ENCODE data around the gene JPH2.

Gene JPH2

GRCh38 chr20:44074252-44075151 lies 112.5 kb downstream of the JPH2 start:
- H3K27ac ChIP-seq (ENCODE audit: low read length) = peak overlapping the region; percentile 41
- H3K4me1 ChIP-seq (ENCODE audit: control insufficient read depth, insufficient read depth, low read length) = peaks cover 4% of the 10 kb centered on the region

DNA sequence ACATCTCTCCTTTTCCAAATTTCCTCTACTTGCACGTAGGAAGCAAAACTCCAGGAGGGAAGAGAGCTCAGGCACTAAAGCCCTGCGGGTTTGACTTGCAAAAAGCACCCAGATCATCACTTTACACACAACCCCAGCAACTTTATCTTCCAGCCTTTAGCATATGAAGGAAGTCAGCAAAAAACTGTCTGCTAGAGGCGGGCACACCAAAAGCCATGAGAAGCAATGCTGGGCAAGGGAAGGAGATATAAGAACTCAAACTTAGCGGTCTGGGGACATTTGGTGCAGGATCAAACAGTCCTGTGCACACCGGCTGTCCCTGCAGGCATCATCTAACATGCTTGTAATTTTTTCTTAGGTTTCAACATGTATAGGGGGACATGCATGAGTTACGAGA lies 113.3 kb downstream of the JPH2 start:
- Histone ChIP-seq H3K4me1 (ENCODE audit: control insufficient read depth, insufficient read depth, low read length) (peaks cover 4% of the 10 kb centered on the region), H3K4me3 (ENCODE audit: low read length in 2 of 2) (no peak overlapping the region), H3K27me3 (ENCODE audit: control insufficient read depth in 1 of 2, insufficient read depth in 2 of 2, low read length in 2 of 2) (no peaks in the 10 kb centered on the region), H3K36me3 (ENCODE audit: control insufficient read depth in 2 of 2, insufficient read depth in 2 of 2, low read length in 2 of 2) (no peaks in the 10 kb centered on the region), H3K9ac (ENCODE audit: low read length in 2 of 2) (no peak overlapping the region), H3K9me3 (ENCODE audit: control insufficient read depth in 2 of 2, low read length in 2 of 2) (no peaks in the 10 kb centered on the region), H3K27ac (ENCODE audit: low read length) (no peak overlapping the region)

More at GRCh38 chr20:44074252-44075151, 112.5 kb downstream of the JPH2 start:
- no peaks in the 10 kb centered on the region for H3K27me3 ChIP-seq (ENCODE audit: control insufficient read depth in 1 of 2, insufficient read depth in 2 of 2, low read length in 2 of 2)
- H3K9me3 ChIP-seq (ENCODE audit: control insufficient read depth in 2 of 2, low read length in 2 of 2) = no peaks in the 10 kb centered on the region
- H3K9ac ChIP-seq (ENCODE audit: low read length in 2 of 2) = no peak overlapping the region
- H3K4me3 ChIP-seq (ENCODE audit: low read length in 2 of 2) = no peak overlapping the region
- no peaks in the 10 kb centered on the region for H3K36me3 ChIP-seq (ENCODE audit: control insufficient read depth in 2 of 2, insufficient read depth in 2 of 2, low read length in 2 of 2)

GRCh38 chr20:44073011-44073674 lies 113.8 kb downstream of the JPH2 start:
- Histone ChIP-seq H3K27ac (ENCODE audit: low read length) (no peak overlapping the region), H3K27me3 (ENCODE audit: control insufficient read depth in 1 of 2, insufficient read depth in 2 of 2, low read length in 2 of 2) (no peaks in the 10 kb centered on the region), H3K9me3 (ENCODE audit: control insufficient read depth in 2 of 2, low read length in 2 of 2) (no peaks in the 10 kb centered on the region), H3K4me3 (ENCODE audit: low read length in 2 of 2) (no peak overlapping the region), H3K9ac (ENCODE audit: low read length in 2 of 2) (no peak overlapping the region), H3K36me3 (ENCODE audit: control insufficient read depth in 2 of 2, insufficient read depth in 2 of 2, low read length in 2 of 2) (no peaks in the 10 kb centered on the region), H3K4me1 (ENCODE audit: control insufficient read depth, insufficient read depth, low read length) (peaks cover 4% of the 10 kb centered on the region)

DNA sequence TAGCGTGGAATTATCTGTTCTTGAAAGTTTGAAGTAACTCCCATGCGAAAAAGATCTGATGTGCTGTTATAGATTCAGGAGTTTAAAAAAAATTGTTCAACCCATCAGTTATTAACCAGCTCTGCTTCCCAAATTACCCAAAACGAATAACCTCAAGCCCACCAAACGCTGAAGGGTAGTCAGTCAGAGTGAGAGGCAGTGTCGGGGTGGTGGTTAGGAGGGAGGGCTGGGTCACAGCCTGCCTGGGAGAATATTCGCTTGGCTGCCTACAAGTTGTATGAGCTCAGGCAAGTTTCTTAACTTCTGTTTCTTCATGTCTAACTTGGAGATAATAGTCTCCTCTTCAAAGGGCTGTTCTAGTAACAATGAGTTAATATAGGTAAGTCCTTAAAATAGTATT lies 114.6 kb downstream of the JPH2 start:
- no peak overlapping the region for H3K9ac ChIP-seq (ENCODE audit: low read length in 2 of 2)
- H3K4me3 ChIP-seq (ENCODE audit: low read length in 2 of 2) = no peak overlapping the region
- H3K4me1 ChIP-seq (ENCODE audit: control insufficient read depth, insufficient read depth, low read length) = peaks cover 4% of the 10 kb centered on the region
- no peak overlapping the region for H3K27ac ChIP-seq (ENCODE audit: low read length)
- H3K36me3 ChIP-seq (ENCODE audit: control insufficient read depth in 2 of 2, insufficient read depth in 2 of 2, low read length in 2 of 2) = no peaks in the 10 kb centered on the region
- H3K27me3 ChIP-seq (ENCODE audit: control insufficient read depth in 1 of 2, insufficient read depth in 2 of 2, low read length in 2 of 2) = no peaks in the 10 kb centered on the region
- H3K9me3 ChIP-seq (ENCODE audit: control insufficient read depth in 2 of 2, low read length in 2 of 2) = no peaks in the 10 kb centered on the region

DNA sequence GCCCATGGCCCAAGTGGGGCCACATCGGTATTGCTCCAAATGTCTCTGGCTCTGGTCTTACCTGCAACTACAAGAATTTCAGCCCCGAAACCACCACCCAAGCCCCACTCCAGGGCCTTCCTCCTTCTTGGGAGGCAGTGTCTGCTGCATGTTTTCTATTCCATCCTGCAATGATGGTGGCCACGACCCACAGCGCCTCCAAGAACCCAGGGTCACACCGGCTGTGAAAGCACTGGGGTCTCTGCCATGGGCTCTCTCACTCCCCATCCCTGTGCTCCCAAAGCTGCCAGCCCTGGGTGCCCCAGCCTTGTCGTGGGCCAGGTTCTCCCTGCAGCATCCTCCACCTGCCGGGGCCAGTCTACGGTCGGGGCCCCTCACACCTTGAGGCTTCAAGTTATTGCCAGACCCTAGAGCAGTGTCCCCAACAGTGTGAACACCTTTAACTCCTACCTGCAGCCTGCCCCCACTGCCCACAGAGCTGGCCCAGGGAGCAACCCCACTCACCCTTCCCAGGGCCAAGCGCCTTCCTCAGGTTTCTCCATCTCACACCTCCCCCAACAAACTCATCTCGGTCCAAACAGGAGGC lies 115.4 kb downstream of the JPH2 start:
- Histone ChIP-seq H3K9me3 (ENCODE audit: control insufficient read depth in 2 of 2, low read length in 2 of 2) (no peaks in the 10 kb centered on the region), H3K9ac (ENCODE audit: low read length in 2 of 2) (no peak overlapping the region), H3K27ac (ENCODE audit: low read length) (no peak overlapping the region), H3K4me3 (ENCODE audit: low read length in 2 of 2) (no peak overlapping the region), H3K27me3 (ENCODE audit: control insufficient read depth in 1 of 2, insufficient read depth in 2 of 2, low read length in 2 of 2) (no peaks in the 10 kb centered on the region), H3K36me3 (ENCODE audit: control insufficient read depth in 2 of 2, insufficient read depth in 2 of 2, low read length in 2 of 2) (no peaks in the 10 kb centered on the region), H3K4me1 (ENCODE audit: control insufficient read depth, insufficient read depth, low read length) (peaks cover 4% of the 10 kb centered on the region)

DNA sequence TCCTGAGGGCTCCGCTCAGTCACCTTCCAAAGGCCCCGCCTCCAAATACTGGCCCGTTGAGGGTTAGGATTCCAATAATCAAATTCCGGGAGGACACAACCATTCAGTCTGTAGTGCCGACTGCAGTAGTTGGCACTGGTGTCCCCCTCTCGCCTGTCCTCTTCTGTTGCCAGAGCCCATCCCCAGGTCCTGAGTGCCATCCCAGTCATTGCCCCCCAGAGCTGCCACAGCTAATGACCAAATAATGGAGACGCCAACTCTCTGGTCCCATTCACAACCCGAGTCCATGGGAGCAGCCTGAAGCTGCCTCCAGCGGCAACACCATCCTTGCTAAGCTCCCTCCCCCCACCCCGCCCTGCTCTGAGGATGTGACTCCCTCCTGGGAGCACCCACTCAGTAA lies 115.9 kb downstream of the JPH2 start:
- H3K9me3 ChIP-seq (ENCODE audit: control insufficient read depth in 2 of 2, low read length in 2 of 2) = no peaks in the 10 kb centered on the region
- no peak overlapping the region for H3K4me3 ChIP-seq (ENCODE audit: low read length in 2 of 2)
- peaks cover 4% of the 10 kb centered on the region for H3K4me1 ChIP-seq (ENCODE audit: control insufficient read depth, insufficient read depth, low read length)
- no peaks in the 10 kb centered on the region for H3K27me3 ChIP-seq (ENCODE audit: control insufficient read depth in 1 of 2, insufficient read depth in 2 of 2, low read length in 2 of 2)
- no peak overlapping the region for H3K9ac ChIP-seq (ENCODE audit: low read length in 2 of 2)
- H3K36me3 ChIP-seq (ENCODE audit: control insufficient read depth in 2 of 2, insufficient read depth in 2 of 2, low read length in 2 of 2) = no peaks in the 10 kb centered on the region
- H3K27ac ChIP-seq (ENCODE audit: low read length) = no peak overlapping the region

- Histone ChIP-seq H3K4me3 (ENCODE audit: low read length in 2 of 2) (no peak overlapping the region), H3K36me3 (ENCODE audit: control insufficient read depth in 2 of 2, insufficient read depth in 2 of 2, low read length in 2 of 2) (no peaks in the 10 kb centered on the region), H3K27ac (ENCODE audit: low read length) (no peak overlapping the region), H3K9me3 (ENCODE audit: control insufficient read depth in 2 of 2, low read length in 2 of 2) (no peaks in the 10 kb centered on the region), H3K9ac (ENCODE audit: low read length in 2 of 2) (no peak overlapping the region), H3K27me3 (ENCODE audit: control insufficient read depth in 1 of 2, insufficient read depth in 2 of 2, low read length in 2 of 2) (no peaks in the 10 kb centered on the region), H3K4me1 (ENCODE audit: control insufficient read depth, insufficient read depth, low read length) (peaks cover 4% of the 10 kb centered on the region)
These were observed 116.7 kb downstream of the JPH2 start for GRCh38 chr20:44070139-44070900.

DNA sequence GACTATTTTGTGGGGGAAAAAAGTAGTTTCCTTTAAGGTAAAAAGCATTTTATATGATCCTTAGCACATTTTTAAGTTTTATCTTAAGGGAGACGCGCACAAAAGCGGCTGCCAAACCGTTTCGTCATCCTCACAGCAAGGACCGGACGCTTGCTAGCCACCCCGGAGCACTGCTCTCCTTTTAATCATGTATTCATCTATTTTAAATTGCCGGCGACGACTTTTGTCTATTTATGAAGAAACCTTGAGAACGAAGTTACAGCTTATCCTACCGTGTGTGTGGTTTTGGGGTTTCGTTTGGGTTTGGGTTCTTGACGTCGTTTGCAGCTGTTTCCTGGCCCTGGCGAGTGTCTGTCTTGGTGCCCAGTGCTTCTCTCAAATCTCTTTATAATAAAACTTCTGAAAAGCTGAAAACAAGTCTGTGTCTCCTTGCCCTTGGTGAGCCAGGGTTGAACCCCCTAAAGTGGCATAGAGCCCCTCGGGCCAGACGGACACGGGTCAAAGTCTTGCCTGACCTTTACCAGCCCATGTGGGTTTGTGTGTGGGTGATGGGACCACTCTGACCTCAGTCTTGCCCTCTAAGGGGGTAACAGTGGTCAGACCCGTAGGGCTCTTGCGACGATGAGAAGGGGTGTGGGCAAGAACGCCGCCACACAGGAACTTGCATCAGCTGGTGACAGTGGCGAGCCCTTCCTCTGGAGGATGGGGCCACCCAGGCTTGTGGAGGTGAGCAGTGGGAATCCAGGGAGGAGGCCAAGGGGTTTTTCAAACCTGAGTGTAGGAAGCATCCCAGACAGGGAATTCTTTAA lies 117.6 kb downstream of the JPH2 start:
- Histone ChIP-seq H3K27ac (ENCODE audit: low read length) (no peak overlapping the region), H3K9ac (ENCODE audit: low read length in 2 of 2) (no peak overlapping the region), H3K4me1 (ENCODE audit: control insufficient read depth, insufficient read depth, low read length) (no peaks in the 10 kb centered on the region), H3K4me3 (ENCODE audit: low read length in 2 of 2) (no peak overlapping the region), H3K9me3 (ENCODE audit: control insufficient read depth in 2 of 2, low read length in 2 of 2) (no peaks in the 10 kb centered on the region), H3K36me3 (ENCODE audit: control insufficient read depth in 2 of 2, insufficient read depth in 2 of 2, low read length in 2 of 2) (no peaks in the 10 kb centered on the region), H3K27me3 (ENCODE audit: control insufficient read depth in 1 of 2, insufficient read depth in 2 of 2, low read length in 2 of 2) (no peaks in the 10 kb centered on the region)

- no peak overlapping the region for H3K9ac ChIP-seq (ENCODE audit: low read length in 2 of 2)
- H3K36me3 ChIP-seq (ENCODE audit: control insufficient read depth in 2 of 2, insufficient read depth in 2 of 2, low read length in 2 of 2) = no peaks in the 10 kb centered on the region
- H3K9me3 ChIP-seq (ENCODE audit: control insufficient read depth in 2 of 2, low read length in 2 of 2) = no peaks in the 10 kb centered on the region
- H3K27ac ChIP-seq (ENCODE audit: low read length) = no peak overlapping the region
- no peak overlapping the region for H3K4me3 ChIP-seq (ENCODE audit: low read length in 2 of 2)
- no peaks in the 10 kb centered on the region for H3K4me1 ChIP-seq (ENCODE audit: control insufficient read depth, insufficient read depth, low read length)
- H3K27me3 ChIP-seq (ENCODE audit: control insufficient read depth in 1 of 2, insufficient read depth in 2 of 2, low read length in 2 of 2) = no peaks in the 10 kb centered on the region
These were observed 118.4 kb downstream of the JPH2 start for GRCh38 chr20:44068316-44069201.

Measured in stomach smooth muscle (tissue), 2 donors.